Measurements from ENCODE around the gene ARID1B. TPM values are rescaled to one million over a fixed set of nuclear protein-coding genes. Genes with fewer than 3 reads are reported as not detected.
"Not testable (repeated sequence)": the region's sequence is repeated elsewhere in the genome, so short reads cannot be mapped to it uniquely, and the experiment has no call there.

The ARID1B gene
- total RNA-seq, 1 experiment from 2014 or later = 60.3 TPM

GRCh38 chr6:157037165-157037564, 260.0 kb downstream of the ARID1B start (continued):
- TF ChIP-seq STAT6 (CRISPR knock-in tag; conservative IDR thresholded peaks at IDR 0.05; ENCODE audit: low read depth) (no peak), CTCF (IDR thresholded peaks at IDR 0.05) (no peak), ZNF396 (CRISPR knock-in tag; IDR thresholded peaks at IDR 0.05; ENCODE audit: borderline replicate concordance) (no peak), CBFB (CRISPR knock-in tag; IDR thresholded peaks at IDR 0.05; ENCODE audit: low read depth) (no peak)

- Mint-ChIP-seq H3K4me1 (peaks cover 24% of the 10 kb centered on the region), H3K4me3 (no peak overlapping the region), H3K27ac (no peak overlapping the region), H3K36me3 (no peaks in the 10 kb centered on the region), H3K9me3 (no peaks in the 10 kb centered on the region), H3K27me3 (ENCODE audit: low read depth) (no peaks in the 10 kb centered on the region)
- CTCF ChIA-PET = no interaction called here
- TF ChIP-seq ZNF121 (CRISPR knock-in tag; IDR thresholded peaks at IDR 0.05) (peak; percentile 55; the same call in 1 of the 2 replicates), ZMAT4 (CRISPR knock-in tag; IDR thresholded peaks at IDR 0.05) (no peak)
- no peak for DNase-seq (ENCODE audit: low spot score)
- POLR2A ChIA-PET = interaction anchor here (0.7 kb wide), 1 partner anchor 1169 kb away, joined by 3 read pairs; no protein-coding TSS in a partner anchor
- no peak for ATAC-seq
Measured at GRCh38 chr6:157038610-157039009, 261.4 kb downstream of the ARID1B start.

- H3K36me3 Mint-ChIP-seq; H3K27me3 Mint-ChIP-seq (ENCODE audit: low read depth); H3K27ac Mint-ChIP-seq; ATAC-seq; DNase-seq (ENCODE audit: low spot score); H3K4me3 Mint-ChIP-seq; POLR2A ChIA-PET; H3K9me3 Mint-ChIP-seq: not testable (repeated sequence)
- peaks cover 17% of the 10 kb centered on the region for H3K4me1 Mint-ChIP-seq
- CTCF ChIA-PET = interaction anchor here (0.6 kb wide), 1 partner anchor 211 kb away, joined by 5 read pairs; no protein-coding TSS in a partner anchor
Measured at GRCh38 chr6:157039639-157040038, 262.5 kb downstream of the ARID1B start.

- no peaks in the 10 kb centered on the region for H3K36me3 Mint-ChIP-seq
- H3K4me1 Mint-ChIP-seq = peaks cover 15% of the 10 kb centered on the region
- no peak overlapping the region for H3K27ac Mint-ChIP-seq
- no peaks in the 10 kb centered on the region for H3K27me3 Mint-ChIP-seq (ENCODE audit: low read depth)
- H3K4me3 Mint-ChIP-seq = no peak overlapping the region
- H3K9me3 Mint-ChIP-seq = no peaks in the 10 kb centered on the region
- ChIA-PET POLR2A (interaction anchor here (0.8 kb wide), 1 partner anchor 75 kb away, joined by 3 read pairs; no protein-coding TSS in a partner anchor), CTCF (no interaction called here)
- no peak for TF ChIP-seq SMAD3 (CRISPR knock-in tag; IDR thresholded peaks at IDR 0.05; ENCODE audit: borderline replicate concordance)
- TF ChIP-seq ZNF512 (CRISPR knock-in tag; IDR thresholded peaks at IDR 0.05; ENCODE audit: borderline replicate concordance) = no peak
- TF ChIP-seq SP1 (CRISPR knock-in tag; conservative IDR thresholded peaks at IDR 0.05) = no peak
- no peak for TF ChIP-seq ZSCAN18 (CRISPR knock-in tag; IDR thresholded peaks at IDR 0.05)
- no peak for TF ChIP-seq IRF2 (CRISPR knock-in tag; IDR thresholded peaks at IDR 0.05; ENCODE audit: borderline replicate concordance, low read depth)
- TF ChIP-seq PREB (CRISPR knock-in tag; IDR thresholded peaks at IDR 0.05; ENCODE audit: borderline replicate concordance) = no peak
- no peak for TF ChIP-seq ZNF425 (CRISPR knock-in tag; conservative IDR thresholded peaks at IDR 0.05)
- no peak for TF ChIP-seq NR2C2 (CRISPR knock-in tag; IDR thresholded peaks at IDR 0.05)
- no peak for TF ChIP-seq TCF7 (CRISPR knock-in tag; IDR thresholded peaks at IDR 0.05; ENCODE audit: low read depth)
- no peak for TF ChIP-seq ZNF317 (CRISPR knock-in tag; IDR thresholded peaks at IDR 0.05; ENCODE audit: borderline replicate concordance, low read depth)
- TF ChIP-seq ETV6 (CRISPR knock-in tag; IDR thresholded peaks at IDR 0.05) = no peak
- DNase-seq (ENCODE audit: low spot score) = no peak
- ATAC-seq = no peak
Measured at GRCh38 chr6:157040191-157040590, 263.0 kb downstream of the ARID1B start.
